Thyroid gland (tissue), 4 donors: ENCODE measurements around the gene TRIB2.

Experiments used
- CTCF ChIP-seq, 6 experiments: fragments of 200-600 bp in 3 of 6; fragments of 450-650 bp in 3 of 6; sonication (generic) in 3 of 6; IDR thresholded peaks; one replicate each; pipeline ENCODE4 v1.5.1; 2016 to 2019; ENCODE audit warnings: antibody characterized with exemption in 6 of 6, mild to moderate bottlenecking in 2 of 6, inconsistent platforms in 1 of 6, moderate library complexity in 1 of 6
- POLR2A ChIP-seq, 2 donors: fragments of 450-650 bp; IDR thresholded peaks; one replicate each; pipeline ENCODE4 v1.6.1; 2017; ENCODE audit warnings: antibody characterized with exemption in 2 of 2, mild to moderate bottlenecking in 2 of 2, moderate library complexity in 1 of 2

GRCh38 chr2:12676771-12677170, 40.0 kb upstream of the TRIB2 start:
- TF ChIP-seq CTCF (IDR thresholded peaks at IDR 0.05) (no peak), POLR2A (IDR thresholded peaks at IDR 0.05) (no peak)
